ENCODE results near the gene HRAS.
A peak's percentile ranks its signal among the peaks of the same experiment; 100 is the strongest.

DNA sequence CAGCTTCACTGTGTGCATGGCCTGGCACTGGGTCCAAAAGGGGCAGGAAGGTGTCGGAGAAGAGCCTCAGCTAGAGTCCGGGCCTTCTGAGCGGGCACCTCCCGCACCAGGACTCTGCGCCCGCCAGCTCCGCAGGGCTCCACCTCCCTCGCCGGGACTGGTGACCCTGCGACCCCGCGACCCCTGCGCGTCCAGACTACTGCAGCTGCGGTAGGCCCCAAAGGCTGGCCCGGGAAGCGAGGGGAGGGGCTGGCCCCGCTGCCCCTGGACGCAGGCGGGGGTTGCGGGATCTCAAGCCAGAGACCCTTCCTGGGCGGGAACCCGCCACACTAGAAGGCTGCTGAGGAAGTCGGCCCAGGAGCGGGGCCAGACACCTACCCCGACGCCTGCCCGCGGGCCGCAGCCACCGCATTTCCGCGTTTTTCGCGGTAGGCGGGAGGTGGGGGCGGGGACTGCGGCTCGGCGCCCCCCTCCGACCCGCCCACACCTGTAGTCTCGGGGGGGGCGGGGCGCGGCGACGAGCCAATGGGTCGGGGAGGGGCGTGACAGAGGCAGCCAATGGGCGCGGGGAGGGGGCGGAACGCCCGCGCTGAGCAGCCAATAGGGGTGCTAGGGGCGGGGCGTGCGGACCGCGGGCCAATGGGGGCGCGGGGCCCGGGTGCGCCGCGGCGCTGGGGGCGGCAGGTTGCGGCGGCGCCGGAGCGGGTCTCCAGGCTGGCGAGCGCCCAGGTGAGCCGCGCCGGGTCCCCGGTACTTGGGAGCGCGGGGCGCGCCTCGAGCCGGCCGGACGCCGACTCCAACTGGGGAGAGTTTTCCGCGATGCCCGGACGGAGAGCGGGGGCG lies 25.1 kb upstream of the HRAS start, which contains the start of the genes LMNTD2 and RASSF7:
- TF ChIP-seq POLR2AphosphoS5 (IDR thresholded peaks at IDR 0.05; ENCODE audit: borderline replicate concordance, low read depth, low read length) (peak; percentile 63; the same call in 1 of the 2 replicates), EZH2 (IDR thresholded peaks at IDR 0.05) (no peak)
